GM18867 (cell line): ENCODE data around the gene KCNG2.
"Not testable (repeated sequence)": the region's sequence is repeated elsewhere in the genome, so short reads cannot be mapped to it uniquely, and the experiment has no call there.

Experiments used
- ATAC-seq: cut with Tn5 transposase; IDR thresholded peaks from one replicate; pipeline ENCODE4 v1.9.1; 2021; ENCODE audit warnings: mild to moderate bottlenecking, moderate library complexity; ENCODE audit not compliant: unreplicated experiment

Gene KCNG2

GRCh38 chr18:79866889-79867574, 69.3 kb downstream of the KCNG2 start:
- no peak for ATAC-seq

GRCh38 chr18:79867666-79868065, 69.9 kb downstream of the KCNG2 start:
- ATAC-seq: no peak

- no peak for ATAC-seq
Observed at GRCh38 chr18:79868168-79868784, 70.5 kb downstream of the KCNG2 start.

GRCh38 chr18:79868811-79869541, 71.2 kb downstream of the KCNG2 start:
- no peak for ATAC-seq

GRCh38 chr18:79869591-79870300, 72.0 kb downstream of the KCNG2 start:
- ATAC-seq: no peak

- ATAC-seq: no peak
Observed at GRCh38 chr18:79870301-79871025, 72.7 kb downstream of the KCNG2 start.

GRCh38 chr18:79871026-79871390, 73.3 kb downstream of the KCNG2 start:
- no peak for ATAC-seq

GRCh38 chr18:79871481-79872091, 73.8 kb downstream of the KCNG2 start:
- no peak for ATAC-seq

GRCh38 chr18:79872527-79873444, 75.0 kb downstream of the KCNG2 start:
- no peak for ATAC-seq

- ATAC-seq: no peak
Observed at GRCh38 chr18:79873449-79874110, 75.8 kb downstream of the KCNG2 start.

- no peak for ATAC-seq
Observed at GRCh38 chr18:79874553-79875530, 77.1 kb downstream of the KCNG2 start.

GRCh38 chr18:79875531-79875919, 77.8 kb downstream of the KCNG2 start:
- no peak for ATAC-seq

- ATAC-seq: no peak
Observed at GRCh38 chr18:79875931-79876461, 78.3 kb downstream of the KCNG2 start.

GRCh38 chr18:79876497-79876896, 78.8 kb downstream of the KCNG2 start:
- ATAC-seq: no peak

- ATAC-seq: no peak
Observed at GRCh38 chr18:79877163-79878091, 79.7 kb downstream of the KCNG2 start.

- not testable (repeated sequence) for ATAC-seq
Observed at GRCh38 chr18:79878246-79878645, 80.5 kb downstream of the KCNG2 start.
